Stimulated activated CD4-positive, alpha-beta T cell treated with anti-CD3 and anti-CD28 coated beads, Interleukin-4, amount 100 ng/mL, for 1 hour (primary cell): ENCODE data around the gene PGA4.
"Not testable (repeated sequence)": the region's sequence is repeated elsewhere in the genome, so short reads cannot be mapped to it uniquely, and the experiment has no call there.

Experiments
- DNase-seq: peaks from one replicate; pipeline ENCODE4 v3.0.0-alpha.2; 2020

The PGA4 gene

GRCh38 chr11:61222047-61222446 is at the start of gene PGA4:
TSS of gene PGA4 (plus strand) at chr11:61222347. CDS start at chr11:61222401, 54 bp downstream.
- not testable (repeated sequence) for DNase-seq

GRCh38 chr11:61172356-61172755 is 49.8 kb upstream of the PGA4 start:
- DNase-seq, result no peak

- no peak for DNase-seq
These were observed 49.3 kb upstream of the PGA4 start for GRCh38 chr11:61172888-61173287.

- DNase-seq, result no peak
These were observed 48.7 kb upstream of the PGA4 start for GRCh38 chr11:61173456-61173855.

- no peak for DNase-seq
These were observed 47.9 kb upstream of the PGA4 start for GRCh38 chr11:61174273-61174672.

GRCh38 chr11:61174949-61175348 is 47.2 kb upstream of the PGA4 start:
- DNase-seq, result no peak

- DNase-seq, result no peak
These were observed 45.7 kb upstream of the PGA4 start for GRCh38 chr11:61176446-61176845.

- not testable (repeated sequence) for DNase-seq
These were observed 41.9 kb upstream of the PGA4 start for GRCh38 chr11:61180205-61180604.

GRCh38 chr11:61181489-61181888 is 40.7 kb upstream of the PGA4 start:
- no peak for DNase-seq

GRCh38 chr11:61183645-61184044 is 38.5 kb upstream of the PGA4 start:
- DNase-seq, result no peak

GRCh38 chr11:61186504-61186903 is 35.6 kb upstream of the PGA4 start:
- DNase-seq, result no peak

GRCh38 chr11:61187505-61188130 is 34.5 kb upstream of the PGA4 start:
- peak; percentile 79 for DNase-seq

- no peak for DNase-seq
These were observed 32.2 kb upstream of the PGA4 start for GRCh38 chr11:61189933-61190332.

GRCh38 chr11:61193596-61193995 is 28.6 kb upstream of the PGA4 start:
- no peak for DNase-seq

GRCh38 chr11:61194169-61194671 is 27.9 kb upstream of the PGA4 start:
- DNase-seq, result no peak

- no peak for DNase-seq
These were observed 27.0 kb upstream of the PGA4 start for GRCh38 chr11:61194981-61195695.

- DNase-seq, result no peak
These were observed 26.4 kb upstream of the PGA4 start for GRCh38 chr11:61195719-61196118.

GRCh38 chr11:61198361-61198760 is 23.8 kb upstream of the PGA4 start:
- DNase-seq, result no peak

GRCh38 chr11:61198948-61199523 is 23.1 kb upstream of the PGA4 start:
- DNase-seq, result no peak

GRCh38 chr11:61201476-61201875 is 20.7 kb upstream of the PGA4 start:
- no peak for DNase-seq

GRCh38 chr11:61202950-61203746 is 19.0 kb upstream of the PGA4 start, which contains the start of gene PGA3:
TSS of gene PGA3 (plus strand) at chr11:61203515. CDS start at chr11:61203565, 50 bp downstream.
- not testable (repeated sequence) for DNase-seq

- not testable (repeated sequence) for DNase-seq
These were observed 18.3 kb upstream of the PGA4 start for GRCh38 chr11:61203873-61204272.

GRCh38 chr11:61204502-61205059 is 17.6 kb upstream of the PGA4 start:
- DNase-seq, result not testable (repeated sequence)
